ENCODE data around the gene DGKB. TPM values are rescaled to one million over a fixed set of nuclear protein-coding genes. Genes with fewer than 3 reads are reported as not detected.

DGKB gene
- total RNA-seq, 1 experiment from 2014 or later: 1.9 TPM

DNA sequence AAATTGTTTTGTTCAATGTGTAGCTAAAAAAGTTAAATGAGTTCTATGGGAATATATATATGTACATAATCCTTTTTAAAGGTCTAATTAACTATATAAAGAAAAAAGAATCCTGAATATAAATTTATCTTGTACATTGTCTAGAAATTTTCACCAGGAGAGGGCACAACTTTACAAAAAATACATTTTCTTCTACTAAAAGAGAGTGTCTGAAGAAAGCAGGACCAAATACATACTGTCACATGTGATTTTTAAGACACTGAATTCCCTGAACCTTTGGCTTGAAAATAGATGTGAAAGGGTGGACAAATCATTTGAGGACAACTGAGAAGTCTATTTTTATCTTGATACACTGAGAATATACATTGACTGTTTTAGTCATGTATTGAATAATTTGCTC lies 204.3 kb downstream of the DGKB start:
- CTCF ChIA-PET: no interaction called here
- Mint-ChIP-seq H3K27ac (no peak overlapping the region), H3K27me3 (ENCODE audit: low read depth) (peaks cover 2% of the 10 kb centered on the region), H3K36me3 (no peaks in the 10 kb centered on the region), H3K4me1 (no peaks in the 10 kb centered on the region), H3K4me3 (no peak overlapping the region), H3K9me3 (no peaks in the 10 kb centered on the region)
- DNase-seq (ENCODE audit: low spot score): no peak
- TF ChIP-seq PRRX2 (CRISPR knock-in tag; IDR thresholded peaks at IDR 0.05) (no peak), SMAD4 (CRISPR knock-in tag; IDR thresholded peaks at IDR 0.05) (no peak), GRHL2 (CRISPR knock-in tag; IDR thresholded peaks at IDR 0.05; ENCODE audit: insufficient replicate concordance, severe bottlenecking) (no peak), MXD4 (CRISPR knock-in tag; IDR thresholded peaks at IDR 0.05; ENCODE audit: borderline replicate concordance) (no peak), FOXJ3 (CRISPR knock-in tag; IDR thresholded peaks at IDR 0.05; ENCODE audit: borderline replicate concordance) (no peak), ESRRA (CRISPR knock-in tag; IDR thresholded peaks at IDR 0.05; ENCODE audit: borderline replicate concordance) (no peak), NFATC4 (CRISPR knock-in tag; IDR thresholded peaks at IDR 0.05) (no peak), RORB (CRISPR knock-in tag; IDR thresholded peaks at IDR 0.05) (no peak), ZNF219 (CRISPR knock-in tag; IDR thresholded peaks at IDR 0.05; ENCODE audit: borderline replicate concordance) (no peak), MYBL2 (CRISPR knock-in tag; IDR thresholded peaks at IDR 0.05) (no peak), TCF7 (CRISPR knock-in tag; IDR thresholded peaks at IDR 0.05; ENCODE audit: low read depth) (no peak), ETV6 (CRISPR knock-in tag; IDR thresholded peaks at IDR 0.05) (no peak), ZNF121 (CRISPR knock-in tag; IDR thresholded peaks at IDR 0.05) (no peak)
- TF ChIP-seq, protein P1, sequence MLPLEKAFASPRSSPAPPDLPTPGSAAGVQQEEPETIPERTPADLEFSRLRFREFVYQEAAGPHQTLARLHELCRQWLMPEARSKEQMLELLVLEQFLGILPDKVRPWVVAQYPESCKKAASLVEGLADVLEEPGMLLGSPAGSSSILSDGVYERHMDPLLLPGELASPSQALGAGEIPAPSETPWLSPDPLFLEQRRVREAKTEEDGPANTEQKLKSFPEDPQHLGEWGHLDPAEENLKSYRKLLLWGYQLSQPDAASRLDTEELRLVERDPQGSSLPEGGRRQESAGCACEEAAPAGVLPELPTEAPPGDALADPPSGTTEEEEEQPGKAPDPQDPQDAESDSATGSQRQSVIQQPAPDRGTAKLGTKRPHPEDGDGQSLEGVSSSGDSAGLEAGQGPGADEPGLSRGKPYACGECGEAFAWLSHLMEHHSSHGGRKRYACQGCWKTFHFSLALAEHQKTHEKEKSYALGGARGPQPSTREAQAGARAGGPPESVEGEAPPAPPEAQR (CRISPR knock-in tag; IDR thresholded peaks at IDR 0.05): no peak
- TF ChIP-seq, protein P2, sequence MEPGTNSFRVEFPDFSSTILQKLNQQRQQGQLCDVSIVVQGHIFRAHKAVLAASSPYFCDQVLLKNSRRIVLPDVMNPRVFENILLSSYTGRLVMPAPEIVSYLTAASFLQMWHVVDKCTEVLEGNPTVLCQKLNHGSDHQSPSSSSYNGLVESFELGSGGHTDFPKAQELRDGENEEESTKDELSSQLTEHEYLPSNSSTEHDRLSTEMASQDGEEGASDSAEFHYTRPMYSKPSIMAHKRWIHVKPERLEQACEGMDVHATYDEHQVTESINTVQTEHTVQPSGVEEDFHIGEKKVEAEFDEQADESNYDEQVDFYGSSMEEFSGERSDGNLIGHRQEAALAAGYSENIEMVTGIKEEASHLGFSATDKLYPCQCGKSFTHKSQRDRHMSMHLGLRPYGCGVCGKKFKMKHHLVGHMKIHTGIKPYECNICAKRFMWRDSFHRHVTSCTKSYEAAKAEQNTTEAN (CRISPR knock-in tag; IDR thresholded peaks at IDR 0.05): no peak
- TF ChIP-seq, protein P3, sequence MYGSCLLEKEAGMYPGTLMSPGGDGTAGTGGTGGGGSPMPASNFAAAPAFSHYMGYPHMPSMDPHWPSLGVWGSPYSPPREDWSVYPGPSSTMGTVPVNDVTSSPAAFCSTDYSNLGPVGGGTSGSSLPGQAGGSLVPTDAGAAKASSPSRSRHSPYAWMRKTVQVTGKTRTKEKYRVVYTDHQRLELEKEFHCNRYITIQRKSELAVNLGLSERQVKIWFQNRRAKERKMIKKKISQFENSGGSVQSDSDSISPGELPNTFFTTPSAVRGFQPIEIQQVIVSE (CRISPR knock-in tag; IDR thresholded peaks at IDR 0.05; ENCODE audit: borderline replicate concordance): no peak
- TF ChIP-seq, protein P4, sequence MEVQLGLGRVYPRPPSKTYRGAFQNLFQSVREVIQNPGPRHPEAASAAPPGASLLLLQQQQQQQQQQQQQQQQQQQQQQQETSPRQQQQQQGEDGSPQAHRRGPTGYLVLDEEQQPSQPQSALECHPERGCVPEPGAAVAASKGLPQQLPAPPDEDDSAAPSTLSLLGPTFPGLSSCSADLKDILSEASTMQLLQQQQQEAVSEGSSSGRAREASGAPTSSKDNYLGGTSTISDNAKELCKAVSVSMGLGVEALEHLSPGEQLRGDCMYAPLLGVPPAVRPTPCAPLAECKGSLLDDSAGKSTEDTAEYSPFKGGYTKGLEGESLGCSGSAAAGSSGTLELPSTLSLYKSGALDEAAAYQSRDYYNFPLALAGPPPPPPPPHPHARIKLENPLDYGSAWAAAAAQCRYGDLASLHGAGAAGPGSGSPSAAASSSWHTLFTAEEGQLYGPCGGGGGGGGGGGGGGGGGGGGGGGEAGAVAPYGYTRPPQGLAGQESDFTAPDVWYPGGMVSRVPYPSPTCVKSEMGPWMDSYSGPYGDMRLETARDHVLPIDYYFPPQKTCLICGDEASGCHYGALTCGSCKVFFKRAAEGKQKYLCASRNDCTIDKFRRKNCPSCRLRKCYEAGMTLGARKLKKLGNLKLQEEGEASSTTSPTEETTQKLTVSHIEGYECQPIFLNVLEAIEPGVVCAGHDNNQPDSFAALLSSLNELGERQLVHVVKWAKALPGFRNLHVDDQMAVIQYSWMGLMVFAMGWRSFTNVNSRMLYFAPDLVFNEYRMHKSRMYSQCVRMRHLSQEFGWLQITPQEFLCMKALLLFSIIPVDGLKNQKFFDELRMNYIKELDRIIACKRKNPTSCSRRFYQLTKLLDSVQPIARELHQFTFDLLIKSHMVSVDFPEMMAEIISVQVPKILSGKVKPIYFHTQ (CRISPR knock-in tag; IDR thresholded peaks at IDR 0.05): no peak
- TF ChIP-seq, protein P5, sequence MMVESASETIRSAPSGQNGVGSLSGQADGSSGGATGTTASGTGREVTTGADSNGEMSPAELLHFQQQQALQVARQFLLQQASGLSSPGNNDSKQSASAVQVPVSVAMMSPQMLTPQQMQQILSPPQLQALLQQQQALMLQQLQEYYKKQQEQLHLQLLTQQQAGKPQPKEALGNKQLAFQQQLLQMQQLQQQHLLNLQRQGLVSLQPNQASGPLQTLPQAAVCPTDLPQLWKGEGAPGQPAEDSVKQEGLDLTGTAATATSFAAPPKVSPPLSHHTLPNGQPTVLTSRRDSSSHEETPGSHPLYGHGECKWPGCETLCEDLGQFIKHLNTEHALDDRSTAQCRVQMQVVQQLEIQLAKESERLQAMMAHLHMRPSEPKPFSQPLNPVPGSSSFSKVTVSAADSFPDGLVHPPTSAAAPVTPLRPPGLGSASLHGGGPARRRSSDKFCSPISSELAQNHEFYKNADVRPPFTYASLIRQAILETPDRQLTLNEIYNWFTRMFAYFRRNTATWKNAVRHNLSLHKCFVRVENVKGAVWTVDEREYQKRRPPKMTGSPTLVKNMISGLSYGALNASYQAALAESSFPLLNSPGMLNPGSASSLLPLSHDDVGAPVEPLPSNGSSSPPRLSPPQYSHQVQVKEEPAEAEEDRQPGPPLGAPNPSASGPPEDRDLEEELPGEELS (CRISPR knock-in tag; IDR thresholded peaks at IDR 0.05): no peak
- POLR2A ChIA-PET: no interaction called here
- ATAC-seq: no peak

DNA sequence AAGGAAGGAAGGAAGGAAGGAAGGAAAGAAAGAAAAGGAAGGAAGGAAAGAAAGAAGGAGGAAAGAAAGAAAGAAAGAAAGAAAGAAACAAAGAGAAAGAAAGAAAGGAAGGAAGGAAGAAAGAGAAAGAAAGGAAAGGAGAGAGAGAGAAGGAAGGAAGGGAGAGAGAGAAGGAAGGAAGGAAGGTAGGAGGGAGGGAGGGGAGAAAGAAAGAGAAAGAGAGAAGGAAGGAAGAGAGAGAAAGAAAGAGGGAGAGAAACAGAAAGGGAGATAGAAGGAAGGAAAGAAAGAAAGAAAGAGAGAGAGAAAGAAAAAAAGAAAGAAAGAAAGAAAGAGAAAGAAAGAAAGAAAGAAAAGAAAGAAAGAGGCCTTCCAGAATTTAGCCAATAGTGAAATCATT lies 204.9 kb downstream of the DGKB start:
- no peaks in the 10 kb centered on the region; the same call in 1 of the 2 replicates for H3K27me3 Mint-ChIP-seq (ENCODE audit: low read depth)
- ChIA-PET CTCF (no interaction called here), POLR2A (interaction anchor here (0.9 kb wide), 1 partner anchor 1370 kb away, joined by 5 read pairs; no protein-coding TSS in a partner anchor)
- no peaks in the 10 kb centered on the region for H3K36me3 Mint-ChIP-seq
- H3K9me3 Mint-ChIP-seq: no peaks in the 10 kb centered on the region
- DNase-seq (ENCODE audit: low spot score) (no peak), ATAC-seq (no peak)
- H3K4me1 Mint-ChIP-seq: no peaks in the 10 kb centered on the region
- no peak overlapping the region for H3K4me3 Mint-ChIP-seq
- H3K27ac Mint-ChIP-seq: no peak overlapping the region
- TF ChIP-seq NFE2L1 (CRISPR knock-in tag; IDR thresholded peaks at IDR 0.05) (no peak), FOXJ3 (CRISPR knock-in tag; IDR thresholded peaks at IDR 0.05; ENCODE audit: borderline replicate concordance) (no peak), ZNF138 (CRISPR knock-in tag; conservative IDR thresholded peaks at IDR 0.05) (no peak), ZNF232 (CRISPR knock-in tag; IDR thresholded peaks at IDR 0.05) (no peak)
- TF ChIP-seq, protein P1 (CRISPR knock-in tag; IDR thresholded peaks at IDR 0.05): no peak
- TF ChIP-seq, protein P4 (CRISPR knock-in tag; IDR thresholded peaks at IDR 0.05): no peak
